Measurements from ENCODE around the gene HSFX3.

GRCh38 chrX:149521438-149521837 is 28.3 kb downstream of the HSFX3 start:
- TF ChIP-seq CTCF (IDR thresholded peaks at IDR 0.05) (no peak), EZH2 (IDR thresholded peaks at IDR 0.05; ENCODE audit: borderline replicate concordance, insufficient read depth, low read depth, low read length, poor library complexity, severe bottlenecking) (no peak)
